Prostate gland (tissue), 2 donors: ENCODE results near the gene LRRC37B. TPM values are rescaled to one million over a fixed set of nuclear protein-coding genes. Genes with fewer than 3 reads are reported as not detected.

Experiments used
- DNase-seq: peaks from one replicate; pipeline ENCODE4 v3.0.0-alpha.2; 2019; ENCODE audit warnings: low spot score
- H3K27ac ChIP-seq, 2 donors: fragments of 200-600 bp; sonication (generic); 2 replicates each; pipeline ENCODE4 v1.5.1; 2017 to 2019
- H3K27me3 ChIP-seq: fragments of 200-600 bp; sonication (generic); replicated peaks from 2 replicates; pipeline ENCODE4 v1.5.1; 2019; ENCODE audit not compliant: insufficient read depth
- H3K36me3 ChIP-seq, 2 donors: fragments of 200-600 bp; sonication (generic); 1 replicate in 1 of 2; 2 replicates in 1 of 2; pipeline versions ENCODE4 v1.5.1 to v1.8.1; 2017 to 2019
- H3K4me1 ChIP-seq: fragments of 200-600 bp; sonication (generic); replicated peaks from 2 replicates; pipeline ENCODE4 v1.5.1; 2019
- H3K4me3 ChIP-seq, 2 donors: fragments of 200-600 bp; sonication (generic); 2 replicates each; pipeline ENCODE4 v1.5.1; 2017 to 2019
- H3K9me3 ChIP-seq: fragments of 200-600 bp; sonication (generic); 2 replicates; pipeline ENCODE4 v1.5.1; 2017
- POLR2A ChIP-seq: fragments of 450-650 bp; IDR thresholded peaks from one replicate; pipeline ENCODE4 v1.6.1; 2016; ENCODE audit warnings: antibody characterized with exemption, mild to moderate bottlenecking
- POLR2AphosphoS5 ChIP-seq: sonication (generic); formaldehyde crosslinking; IDR thresholded peaks from one replicate; pipeline ENCODE4 v1.6.1; 2017; ENCODE audit warnings: antibody characterized with exemption
- whole genome bisulfite sequencing: methylation state at CpG from one replicate; pipeline ENCODE4 v1.1.5; 2018; 5-methylcytosine and 5-hydroxymethylcytosine counted together
- intact Hi-C: fragments of 100-400 bp; cut with DNase I; formaldehyde crosslinking; loops from one replicate; pipeline ENCODE4 v1.14.2; 2022
- total RNA-seq, 2 donors: library from RNA; depleted of rRNA; stranded (reverse); fragments of >200 nt; gene quantifications; one replicate each; pipeline ENCODE4 v1.1.0, GENCODE V29; 2016
- TF ChIP-seq, protein P1 (sequence below), 4 experiments: fragments of 200-600 bp in 2 of 4; fragments of 450-650 bp in 2 of 4; sonication (generic) in 2 of 4; IDR thresholded peaks; 1 replicate in 3 of 4; 2 replicates in 1 of 4; pipeline ENCODE4 v1.5.1; 2016 to 2019; ENCODE audit warnings: antibody characterized with exemption in 4 of 4, mild to moderate bottlenecking in 2 of 4, moderate library complexity in 2 of 4

LRRC37B gene
- total RNA-seq, 2 donors from 2014 or later: 8.7 to 23.6 TPM

- no peaks in the 10 kb centered on the region for H3K27me3 ChIP-seq
- H3K9me3 ChIP-seq: no peaks in the 10 kb centered on the region
- no peak for TF ChIP-seq POLR2AphosphoS5
- TF ChIP-seq, protein P1, sequence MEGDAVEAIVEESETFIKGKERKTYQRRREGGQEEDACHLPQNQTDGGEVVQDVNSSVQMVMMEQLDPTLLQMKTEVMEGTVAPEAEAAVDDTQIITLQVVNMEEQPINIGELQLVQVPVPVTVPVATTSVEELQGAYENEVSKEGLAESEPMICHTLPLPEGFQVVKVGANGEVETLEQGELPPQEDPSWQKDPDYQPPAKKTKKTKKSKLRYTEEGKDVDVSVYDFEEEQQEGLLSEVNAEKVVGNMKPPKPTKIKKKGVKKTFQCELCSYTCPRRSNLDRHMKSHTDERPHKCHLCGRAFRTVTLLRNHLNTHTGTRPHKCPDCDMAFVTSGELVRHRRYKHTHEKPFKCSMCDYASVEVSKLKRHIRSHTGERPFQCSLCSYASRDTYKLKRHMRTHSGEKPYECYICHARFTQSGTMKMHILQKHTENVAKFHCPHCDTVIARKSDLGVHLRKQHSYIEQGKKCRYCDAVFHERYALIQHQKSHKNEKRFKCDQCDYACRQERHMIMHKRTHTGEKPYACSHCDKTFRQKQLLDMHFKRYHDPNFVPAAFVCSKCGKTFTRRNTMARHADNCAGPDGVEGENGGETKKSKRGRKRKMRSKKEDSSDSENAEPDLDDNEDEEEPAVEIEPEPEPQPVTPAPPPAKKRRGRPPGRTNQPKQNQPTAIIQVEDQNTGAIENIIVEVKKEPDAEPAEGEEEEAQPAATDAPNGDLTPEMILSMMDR (IDR thresholded peaks at IDR 0.05): no peak
- DNase-seq: no peak
- peaks cover 3 to 7% of the 10 kb centered on the region in 2 donors for H3K36me3 ChIP-seq
- 94% methylated on average over 6 of the region's 6 CpGs for whole genome bisulfite sequencing
- intact Hi-C loops: no loop called here
- H3K27ac ChIP-seq: no peak overlapping the region
- H3K4me1 ChIP-seq: no peaks in the 10 kb centered on the region
- no peak overlapping the region for H3K4me3 ChIP-seq
These were observed 10.2 kb upstream of the LRRC37B start for GRCh38 chr17:31997005-31997404.

DNA sequence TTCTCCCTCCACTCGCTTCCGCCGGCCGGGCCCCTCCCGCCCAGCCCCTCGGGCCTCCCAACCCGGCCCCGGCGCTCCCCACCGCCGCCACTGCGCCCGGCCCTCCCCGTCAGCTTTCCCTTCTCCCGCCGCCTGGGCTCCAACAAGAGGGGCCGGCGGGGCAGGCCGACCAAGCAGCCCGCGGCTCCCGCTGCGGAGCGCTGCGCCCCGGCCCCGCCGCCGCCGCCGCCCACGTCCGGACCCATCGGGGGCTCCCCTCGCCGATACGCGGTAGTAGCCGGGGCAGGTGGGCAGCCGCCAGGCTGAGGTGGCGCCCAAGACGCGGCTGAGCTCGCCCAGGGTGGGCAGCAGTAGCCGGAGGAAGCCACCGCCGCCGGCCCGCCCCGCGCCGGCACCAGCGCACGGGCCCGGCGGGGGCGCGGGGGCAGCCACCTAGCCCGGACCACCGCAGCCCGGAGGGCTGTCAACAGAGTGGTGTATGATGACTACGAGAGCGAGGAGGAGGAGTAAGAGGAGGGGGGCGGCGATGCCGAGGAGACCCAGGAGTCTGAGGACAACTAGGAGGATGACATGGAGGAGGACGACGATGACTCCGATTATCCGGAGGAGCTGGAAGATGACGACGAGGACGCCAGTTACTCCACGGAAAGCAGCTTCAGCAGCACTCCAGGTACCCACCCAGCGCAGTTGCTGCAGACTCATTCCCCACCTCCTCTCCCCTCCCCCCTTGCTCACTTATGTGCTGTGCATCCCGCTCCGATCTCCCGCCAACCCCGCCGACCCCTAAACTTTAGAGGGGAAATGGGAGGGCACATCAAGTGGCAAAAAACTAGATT lies 498 bp downstream of the LRRC37B start:
- no peaks in the 10 kb centered on the region for H3K9me3 ChIP-seq
- no peaks in the 10 kb centered on the region for H3K27me3 ChIP-seq
- no peaks in the 10 kb centered on the region for H3K4me1 ChIP-seq
- no peaks in the 10 kb centered on the region for H3K36me3 ChIP-seq
- under 1% methylated on average over 77 of the region's 80 CpGs for WGBS
- DNase-seq: peak; percentile 29
- peak overlapping the region; percentile 78 to 96 for H3K4me3 ChIP-seq
- intact Hi-C loops: loop anchor here (5.0 kb wide), 1 partner anchor 135 kb away; the partner anchor contains the start of gene RHOT1
- TF ChIP-seq POLR2A (no peak), POLR2AphosphoS5 (no peak)
- TF ChIP-seq, protein P1 (IDR thresholded peaks at IDR 0.05): no peak
- peak overlapping the region; percentile 85 to 90 for H3K27ac ChIP-seq

GRCh38 chr17:32009262-32009542 lies 2.0 kb downstream of the LRRC37B start:
- intact Hi-C loops: loop anchor here (5.0 kb wide), 1 partner anchor 133 kb away; the partner anchor contains the start of gene RHOT1
- no peak overlapping the region for H3K27ac ChIP-seq
- no peaks in the 10 kb centered on the region for H3K9me3 ChIP-seq
- H3K4me3 ChIP-seq: no peak overlapping the region
- H3K27me3 ChIP-seq: no peaks in the 10 kb centered on the region
- no peaks in the 10 kb centered on the region for H3K4me1 ChIP-seq
- TF ChIP-seq POLR2A (no peak), POLR2AphosphoS5 (no peak)
- TF ChIP-seq, protein P1 (IDR thresholded peaks at IDR 0.05): no peak
- WGBS: 93% methylated on average over 2 of the region's 2 CpGs
- H3K36me3 ChIP-seq: no peaks in the 10 kb centered on the region
- DNase-seq: no peak

DNA sequence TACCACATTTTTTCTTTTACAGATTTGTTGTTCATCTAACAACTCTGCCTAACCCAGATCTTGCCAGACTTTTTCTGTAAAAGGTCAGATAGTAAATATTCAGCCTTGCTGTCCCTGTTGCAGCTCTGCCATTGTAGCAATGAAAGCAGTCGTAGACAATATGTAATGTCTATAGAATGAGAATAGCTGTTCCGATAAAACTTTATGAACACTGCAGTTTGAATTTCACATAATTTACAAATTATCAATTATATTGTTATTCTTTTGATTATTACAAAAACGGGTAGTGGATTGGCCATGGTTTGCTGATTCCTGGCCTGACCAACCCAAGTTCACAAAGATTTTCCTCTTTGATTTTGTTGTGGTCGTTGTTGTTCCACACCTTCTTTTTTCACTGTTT lies 2.9 kb downstream of the LRRC37B start:
- WGBS: 90% methylated on average over 4 of the region's 4 CpGs
- intact Hi-C loops: no loop called here
- Histone ChIP-seq H3K4me3 (no peak overlapping the region), H3K27ac (no peak overlapping the region), H3K4me1 (no peaks in the 10 kb centered on the region), H3K36me3 (no peaks in the 10 kb centered on the region), H3K27me3 (no peaks in the 10 kb centered on the region), H3K9me3 (no peaks in the 10 kb centered on the region)
- DNase-seq: no peak
- TF ChIP-seq POLR2A (no peak), POLR2AphosphoS5 (no peak)
- TF ChIP-seq, protein P1 (IDR thresholded peaks at IDR 0.05): no peak
